Pons (tissue), 1 donor: ENCODE data around the gene TMPRSS3.

Experiments used
- DNase-seq: peaks from one replicate; pipeline ENCODE4 v3.0.0-alpha.2; 2016; ENCODE audit warnings: low spot score

Gene TMPRSS3

DNA sequence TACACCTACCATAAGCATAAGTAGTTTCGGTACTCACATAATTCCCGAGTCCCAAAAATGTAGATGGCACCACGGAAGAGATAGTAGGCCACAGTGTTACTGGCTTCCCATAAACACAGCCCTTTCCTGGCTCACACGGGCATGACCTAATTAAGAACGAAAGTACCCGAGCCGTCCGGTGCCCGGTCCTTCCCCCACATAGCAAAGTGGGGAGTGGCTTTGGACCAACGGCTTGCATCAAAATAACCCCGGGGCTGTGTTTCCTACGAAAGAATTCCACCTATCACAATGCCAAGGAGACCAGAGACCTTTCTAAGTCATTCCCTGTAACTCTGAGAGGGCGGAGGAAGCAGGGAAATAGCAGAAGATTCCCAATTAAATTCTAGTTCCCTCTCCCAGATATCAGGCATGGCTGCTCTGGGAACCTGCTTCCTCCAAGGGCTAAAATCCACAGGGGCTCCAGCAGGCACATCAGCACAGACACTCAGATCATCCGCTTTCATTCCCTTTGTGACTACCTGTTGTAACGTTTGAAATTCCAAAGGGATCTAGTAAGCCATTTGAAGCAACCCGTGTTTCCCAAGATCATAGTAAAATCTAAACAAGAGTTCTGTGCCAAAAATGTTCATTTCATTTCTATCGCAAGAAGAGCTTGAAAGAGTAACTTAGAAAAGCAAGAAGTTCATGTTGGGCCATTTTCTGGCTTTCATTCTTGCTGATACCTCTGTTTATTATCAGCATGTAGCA is at the start of gene TMPRSS3:
Gene TMPRSS3 (minus strand): TSS at position 148 of the 747 bp plus-strand sequence. CDS start 635 bp downstream, outside the sequence.
- no peak for DNase-seq

- no peak for DNase-seq
Observed at GRCh38 chr21:42445311-42445710, 49.5 kb upstream of the TMPRSS3 start.

DNA sequence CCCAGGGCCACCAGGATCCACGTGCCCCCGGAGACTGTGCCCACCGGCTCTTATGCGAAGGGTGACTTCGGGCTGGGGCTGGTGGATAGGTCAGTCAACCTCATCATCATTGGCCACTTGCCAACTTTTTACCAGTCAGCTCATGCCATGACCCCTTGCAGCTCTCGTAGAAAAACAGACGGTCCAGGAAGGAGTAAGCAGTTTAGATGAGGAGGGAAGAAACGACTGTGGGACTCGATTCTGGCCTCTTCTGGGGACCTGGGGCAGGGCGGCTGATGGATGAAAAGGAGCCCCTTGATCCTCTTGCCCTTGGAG is 48.9 kb upstream of the TMPRSS3 start:
- no peak for DNase-seq

- DNase-seq, result no peak
Observed at GRCh38 chr21:42443876-42444744, 48.3 kb upstream of the TMPRSS3 start.

DNA sequence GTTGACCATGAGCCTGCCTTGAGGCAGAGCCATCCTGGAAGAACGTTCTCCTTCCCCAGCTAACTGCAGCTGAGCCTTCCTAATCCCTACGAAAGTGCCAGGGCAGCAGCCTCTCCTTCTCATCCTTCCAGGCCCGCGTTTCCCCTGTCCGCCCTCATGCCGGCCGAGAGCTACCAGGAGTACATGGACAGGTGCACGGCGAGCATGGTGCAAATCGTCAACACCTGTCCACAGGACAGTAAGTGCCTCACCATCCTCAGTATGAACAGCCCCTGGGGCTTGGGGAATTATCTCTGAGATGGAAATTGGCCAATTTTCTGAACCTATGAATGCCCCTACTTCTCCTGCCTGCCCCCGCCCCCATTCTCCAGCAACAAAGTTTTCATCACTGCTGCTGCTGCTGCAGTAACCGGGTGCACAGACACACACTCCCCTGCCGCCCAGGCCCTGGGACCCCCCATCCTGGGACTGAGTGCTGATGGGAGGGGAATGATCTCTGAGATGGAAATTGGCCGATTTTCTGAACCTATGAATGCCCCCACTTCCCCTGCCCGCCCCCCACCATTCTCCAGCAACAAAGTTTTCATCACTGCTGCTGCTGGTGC is 47.4 kb upstream of the TMPRSS3 start:
- no peak for DNase-seq

GRCh38 chr21:42441963-42442362 is 46.1 kb upstream of the TMPRSS3 start:
- DNase-seq, result no peak

GRCh38 chr21:42440187-42440792 is 44.4 kb upstream of the TMPRSS3 start:
- DNase-seq, result no peak

GRCh38 chr21:42439284-42440186 is 43.7 kb upstream of the TMPRSS3 start:
- no peak for DNase-seq

GRCh38 chr21:42438316-42439205 is 42.7 kb upstream of the TMPRSS3 start:
- no peak for DNase-seq

DNA sequence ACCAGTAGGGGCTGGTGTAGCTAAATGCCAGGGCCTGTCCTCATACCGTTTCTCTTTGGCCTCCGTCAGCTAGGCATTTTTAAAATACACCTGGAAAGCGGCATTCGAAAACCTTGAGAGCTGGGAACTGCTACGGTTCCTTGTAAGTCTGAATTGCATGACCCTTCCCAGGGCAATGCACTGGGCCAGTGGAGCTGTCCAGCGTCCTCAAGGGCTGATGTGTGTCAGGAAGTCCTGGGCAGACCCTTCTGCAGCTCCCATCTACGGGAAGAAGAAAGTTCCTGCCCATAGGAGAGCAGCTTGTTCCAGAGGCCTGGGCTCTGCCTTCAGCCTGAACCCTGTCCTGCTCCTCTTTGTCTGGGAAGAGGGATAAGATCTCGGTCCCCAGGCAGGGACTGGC is 41.9 kb upstream of the TMPRSS3 start:
- DNase-seq, result no peak

DNA sequence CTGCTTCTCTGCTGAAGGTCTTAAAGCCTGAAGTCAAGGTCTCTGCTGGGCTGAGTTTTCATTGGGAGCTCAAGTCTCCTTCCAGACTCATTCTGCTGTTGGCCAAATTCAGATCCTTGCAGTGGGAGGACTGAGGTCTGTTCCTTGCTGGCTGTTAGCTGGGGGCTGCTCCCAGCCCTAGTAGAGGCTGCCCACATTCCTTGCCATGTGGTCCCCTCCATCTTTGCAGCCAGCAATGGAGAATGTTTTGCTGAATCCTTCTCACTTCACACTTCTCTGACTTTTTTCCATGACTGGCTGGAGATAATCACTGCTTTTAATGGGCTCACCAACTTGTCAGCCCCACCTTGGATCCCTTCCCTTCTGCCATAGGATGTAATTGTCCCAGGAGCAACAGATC is 41.1 kb upstream of the TMPRSS3 start:
- DNase-seq, result no peak

DNA sequence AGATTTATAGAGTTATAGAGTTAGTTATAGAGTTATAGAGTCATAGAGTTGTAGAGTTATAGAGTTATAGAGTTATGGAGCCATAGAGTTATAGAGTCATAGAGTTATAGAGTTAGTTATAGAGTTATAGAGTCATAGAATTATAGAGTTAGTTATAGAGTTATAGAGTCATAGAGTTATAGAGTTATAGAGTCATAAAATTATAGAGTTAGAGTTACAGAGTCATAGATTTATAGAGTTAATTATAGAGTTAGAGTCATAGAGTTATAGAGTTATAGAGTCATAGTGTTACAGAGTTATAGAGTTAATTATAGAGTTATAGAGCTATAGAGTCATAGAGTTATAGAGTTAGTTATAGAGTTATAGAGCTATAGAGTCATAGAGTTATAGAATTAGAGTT is 40.0 kb upstream of the TMPRSS3 start:
- no peak for DNase-seq

GRCh38 chr21:42435401-42435800 is 39.5 kb upstream of the TMPRSS3 start:
- no peak for DNase-seq

GRCh38 chr21:42434884-42435283 is 39.0 kb upstream of the TMPRSS3 start:
- DNase-seq, result no peak

- no peak for DNase-seq
Observed at GRCh38 chr21:42433946-42434551, 38.2 kb upstream of the TMPRSS3 start.

DNA sequence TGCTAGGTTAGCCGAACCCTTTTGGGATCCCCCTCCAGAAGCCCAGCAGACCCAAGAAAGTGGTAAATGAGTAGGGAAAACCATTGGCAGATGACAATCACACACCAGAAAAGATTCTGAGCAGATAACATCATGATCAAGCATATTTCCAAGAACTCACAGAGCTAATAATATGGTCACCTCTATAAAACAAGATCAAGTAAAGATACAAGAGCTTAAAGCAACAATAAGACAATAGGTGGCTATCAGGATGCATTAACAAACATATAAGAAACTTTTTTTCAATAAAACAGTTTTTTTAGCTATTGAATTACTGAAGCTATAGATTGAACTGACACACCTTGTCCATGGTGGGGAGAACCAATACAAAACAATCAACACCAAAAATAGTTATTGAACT is 36.8 kb upstream of the TMPRSS3 start:
- no peak for DNase-seq

GRCh38 chr21:42431196-42431595 is 35.3 kb upstream of the TMPRSS3 start:
- no peak for DNase-seq

GRCh38 chr21:42430521-42430920 is 34.7 kb upstream of the TMPRSS3 start:
- no peak for DNase-seq

- DNase-seq, result no peak
Observed at GRCh38 chr21:42429856-42430255, 34.0 kb upstream of the TMPRSS3 start.

DNA sequence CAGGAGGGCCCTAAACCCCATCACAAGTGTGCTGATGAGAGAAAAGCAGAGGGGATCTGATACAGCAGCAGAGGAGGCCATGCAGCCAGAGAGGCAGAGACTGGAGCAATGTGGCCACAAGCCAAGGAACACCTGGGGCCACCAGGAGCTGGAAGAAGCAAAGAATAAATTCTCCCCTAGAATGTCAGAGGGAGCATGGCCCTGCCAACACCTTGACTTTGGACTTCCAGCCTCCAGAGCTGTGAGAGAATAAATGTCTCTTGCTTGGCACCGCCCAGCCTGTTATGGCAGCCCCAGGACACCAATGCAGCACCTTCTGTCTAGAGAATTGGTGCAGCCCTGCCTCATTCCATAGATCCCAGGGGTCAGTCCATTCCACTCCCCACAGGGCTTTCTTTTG is 33.2 kb upstream of the TMPRSS3 start:
- DNase-seq, result no peak
